Stimulated activated CD8-positive, alpha-beta memory T cell treated with anti-CD3 and anti-CD28 coated beads, Interleukin-2, amount 100 ng/mL, for 48 hours (primary cell): ENCODE measurements around the gene NME4.
"Not testable (repeated sequence)": the region's sequence is repeated elsewhere in the genome, so short reads cannot be mapped to it uniquely, and the experiment has no call there.

Experiments used
- DNase-seq, 2 donors: peaks; one replicate each; pipeline ENCODE4 v3.0.0-alpha.2; 2020; ENCODE audit warnings: low read depth in 2 of 2

NME4 gene

GRCh38 chr16:398561-399339, 1.8 kb downstream of the NME4 start:
- DNase-seq, result no peak

- no peak for DNase-seq
These were observed 2.5 kb downstream of the NME4 start for GRCh38 chr16:399340-400019.

DNA sequence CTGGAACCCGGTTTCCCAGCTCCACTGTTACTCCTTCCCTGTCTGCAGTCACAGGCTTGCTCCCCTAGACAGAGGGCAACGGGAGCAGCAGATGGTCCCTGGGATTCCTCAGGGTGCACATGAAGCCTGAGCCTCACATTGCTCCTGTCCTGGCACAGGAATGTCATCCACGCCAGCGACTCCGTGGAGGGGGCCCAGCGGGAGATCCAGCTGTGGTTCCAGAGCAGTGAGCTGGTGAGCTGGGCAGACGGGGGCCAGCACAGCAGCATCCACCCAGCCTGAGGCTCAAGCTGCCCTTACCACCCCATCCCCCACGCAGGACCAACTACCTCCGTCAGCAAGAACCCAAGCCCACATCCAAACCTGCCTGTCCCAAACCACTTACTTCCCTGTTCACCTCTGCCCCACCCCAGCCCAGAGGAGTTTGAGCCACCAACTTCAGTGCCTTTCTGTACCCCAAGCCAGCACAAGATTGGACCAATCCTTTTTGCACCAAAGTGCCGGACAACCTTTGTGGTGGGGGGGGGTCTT, 3.1 kb downstream of the NME4 start:
- no peak for DNase-seq

- peak; percentile 99 to 100 for DNase-seq
These were observed 4.7 kb downstream of the NME4 start, which contains the start of gene DECR2 for GRCh38 chr16:401468-402348. Gene DECR2, plus strand, starts transcription at chr16:401885. Its CDS starts 79 bp downstream, at chr16:401964.

- no peak for DNase-seq
These were observed 8.0 kb downstream of the NME4 start for GRCh38 chr16:404971-405486.

DNA sequence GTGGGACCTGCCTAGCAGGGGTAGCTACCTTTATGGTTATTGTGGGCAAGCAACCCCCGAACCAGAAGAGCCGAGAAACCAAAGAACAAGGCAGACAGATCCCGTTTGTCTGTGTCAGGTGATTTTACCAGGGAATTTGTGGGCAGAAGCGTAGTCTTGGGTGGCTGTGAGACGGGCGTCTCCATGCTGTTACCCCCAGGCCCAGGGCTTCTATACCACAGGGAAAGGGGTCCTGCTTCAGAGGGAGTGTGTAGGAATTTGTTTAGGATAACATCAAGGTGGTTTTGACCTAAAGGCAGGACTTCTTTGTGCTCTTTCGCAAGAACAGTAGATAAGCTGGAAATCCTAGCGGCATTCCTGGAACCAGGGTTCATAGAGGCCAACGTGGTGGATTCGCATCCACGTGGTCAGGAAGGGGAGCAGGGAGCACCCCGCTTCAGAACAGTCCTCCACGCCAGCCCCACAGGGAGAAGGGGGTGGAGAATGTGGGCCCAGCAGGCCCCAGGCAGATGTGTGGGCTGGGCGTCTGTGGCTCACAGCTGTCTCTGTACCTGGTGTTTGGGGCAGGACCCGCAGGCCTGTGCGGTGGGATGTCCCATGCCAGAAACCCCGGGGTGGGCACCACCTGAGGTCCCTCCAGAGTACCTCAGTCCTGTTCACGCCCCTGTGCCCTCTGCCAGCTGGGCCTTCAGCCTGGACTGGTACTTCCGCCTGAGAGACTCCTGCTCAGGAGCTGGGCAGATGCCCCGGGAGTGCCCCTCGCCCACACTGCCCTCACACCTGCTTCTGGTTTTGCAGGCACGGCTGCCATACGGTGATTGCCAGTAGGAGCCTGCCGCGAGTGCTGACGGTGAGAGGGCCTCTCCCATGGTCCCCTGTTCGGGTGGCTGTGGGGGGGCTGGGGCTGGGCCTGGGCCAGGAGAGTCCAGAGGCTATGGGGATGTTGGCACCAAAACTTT, 8.8 kb downstream of the NME4 start:
- DNase-seq, result no peak

DNA sequence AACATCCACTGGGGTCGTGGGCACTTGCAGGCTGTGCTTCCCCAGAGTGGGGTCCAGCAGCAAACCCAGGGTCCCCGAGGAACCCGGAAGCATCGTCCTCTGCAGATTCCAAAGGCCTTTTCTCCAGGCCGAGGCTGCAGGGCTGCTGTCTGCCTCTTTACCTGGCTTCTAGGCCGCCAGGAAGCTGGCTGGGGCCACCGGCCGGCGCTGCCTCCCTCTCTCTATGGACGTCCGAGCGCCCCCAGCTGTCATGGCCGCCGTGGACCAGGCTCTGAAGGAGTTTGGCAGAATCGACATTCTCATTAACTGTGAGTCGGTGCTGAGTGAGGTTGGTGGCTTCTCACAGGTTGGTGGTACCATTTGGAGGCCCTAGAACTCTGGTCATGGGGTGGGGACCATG, 10.3 kb downstream of the NME4 start:
- no peak for DNase-seq

DNA sequence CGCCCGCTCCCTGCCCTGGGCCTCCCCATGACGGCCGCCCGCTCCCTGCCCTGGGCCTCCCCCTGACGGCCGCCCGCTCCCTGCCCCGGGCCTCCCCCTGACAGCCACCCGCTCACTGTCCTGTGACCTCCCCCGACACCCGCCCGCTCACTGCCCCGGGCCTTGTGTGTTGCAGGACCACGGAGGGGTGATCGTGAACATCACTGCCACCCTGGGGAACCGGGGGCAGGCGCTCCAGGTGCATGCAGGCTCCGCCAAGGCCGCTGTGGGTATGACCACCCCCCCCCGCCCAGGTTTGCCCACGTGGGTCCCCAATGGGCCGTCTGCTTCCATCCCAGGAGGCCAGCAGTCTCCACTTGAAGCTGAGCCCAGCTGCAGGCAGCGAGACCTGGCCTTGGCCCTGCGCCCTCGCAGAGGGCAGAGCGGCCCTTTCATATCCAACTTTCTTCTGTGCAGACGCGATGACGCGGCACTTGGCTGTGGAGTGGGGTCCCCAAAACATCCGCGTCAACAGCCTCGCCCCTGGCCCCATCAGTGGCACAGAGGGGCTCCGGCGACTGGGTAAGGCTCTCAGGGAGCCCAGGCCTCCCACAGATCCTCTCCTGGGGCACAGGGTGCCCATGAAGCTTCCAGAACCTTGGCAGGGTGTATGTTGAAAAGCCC, 13.6 kb downstream of the NME4 start:
- no peak for DNase-seq

GRCh38 chr16:411576-412265, 14.7 kb downstream of the NME4 start:
- DNase-seq, result no peak

DNA sequence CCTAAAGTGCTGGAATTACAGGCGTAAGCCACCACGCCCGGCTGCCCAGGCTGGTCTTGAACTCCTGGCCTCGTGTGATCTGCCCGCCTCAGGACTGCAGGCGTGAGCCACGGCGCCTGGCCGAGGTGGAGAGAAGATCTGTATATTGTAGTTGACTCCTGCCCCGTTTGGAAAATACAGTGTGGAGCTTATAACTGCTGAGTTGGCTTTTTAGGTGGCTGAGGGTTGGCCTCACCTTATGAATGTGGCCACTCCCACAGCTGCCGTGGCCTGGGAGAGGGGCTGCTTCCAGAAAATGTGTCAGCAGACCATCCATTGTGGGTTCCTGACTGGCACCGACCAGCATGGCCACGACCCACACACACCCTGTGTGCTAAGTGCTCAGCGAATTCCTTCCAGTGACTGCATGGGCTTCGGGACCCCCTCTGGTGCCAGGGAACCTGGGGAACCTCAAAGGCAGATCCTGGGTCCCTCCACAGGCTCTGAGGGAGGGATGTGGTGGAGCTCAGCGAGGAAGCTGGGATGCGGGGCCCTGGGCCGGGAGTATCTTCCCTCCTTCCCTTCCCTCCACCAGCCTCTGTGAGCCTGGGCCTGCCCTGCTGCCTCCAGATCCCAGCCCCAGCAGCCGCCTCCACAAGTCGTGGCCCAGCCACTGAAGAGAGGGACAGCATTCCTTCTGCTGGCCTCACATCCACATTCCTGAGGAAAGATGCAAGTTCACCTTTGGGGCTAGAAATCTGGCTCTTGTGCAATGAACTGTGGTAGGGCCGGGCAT, 17.6 kb downstream of the NME4 start:
- DNase-seq, result no peak

GRCh38 chr16:415170-415498, 18.1 kb downstream of the NME4 start:
- DNase-seq, result not testable (repeated sequence)

- DNase-seq, result not testable (repeated sequence)
These were observed 25.2 kb downstream of the NME4 start for GRCh38 chr16:422179-422578.

- DNase-seq, result no peak
These were observed 27.1 kb downstream of the NME4 start for GRCh38 chr16:424033-424622.

DNA sequence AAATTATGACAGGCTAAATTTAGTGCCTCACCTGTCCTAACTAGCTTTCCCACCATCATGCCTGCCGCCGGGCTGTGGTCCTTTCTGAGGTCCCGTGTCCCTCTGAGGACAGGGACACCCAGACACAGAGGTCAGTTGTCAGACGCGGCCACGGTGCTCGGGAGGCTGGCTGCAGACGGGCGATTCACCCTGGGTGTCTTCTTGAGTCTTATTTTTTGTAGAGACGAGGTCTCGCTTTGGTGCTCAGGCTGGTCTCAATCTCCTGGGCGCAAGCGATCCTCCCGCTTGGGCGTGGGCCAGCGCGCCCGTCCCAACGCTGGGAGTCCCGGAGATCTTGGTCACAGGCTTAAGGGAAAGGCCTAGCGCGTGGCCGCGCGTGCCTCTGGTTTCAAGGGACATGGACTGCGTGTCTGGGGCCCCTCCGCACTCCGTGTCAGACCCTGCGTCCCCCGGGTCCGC, 27.7 kb downstream of the NME4 start:
- no peak for DNase-seq

DNA sequence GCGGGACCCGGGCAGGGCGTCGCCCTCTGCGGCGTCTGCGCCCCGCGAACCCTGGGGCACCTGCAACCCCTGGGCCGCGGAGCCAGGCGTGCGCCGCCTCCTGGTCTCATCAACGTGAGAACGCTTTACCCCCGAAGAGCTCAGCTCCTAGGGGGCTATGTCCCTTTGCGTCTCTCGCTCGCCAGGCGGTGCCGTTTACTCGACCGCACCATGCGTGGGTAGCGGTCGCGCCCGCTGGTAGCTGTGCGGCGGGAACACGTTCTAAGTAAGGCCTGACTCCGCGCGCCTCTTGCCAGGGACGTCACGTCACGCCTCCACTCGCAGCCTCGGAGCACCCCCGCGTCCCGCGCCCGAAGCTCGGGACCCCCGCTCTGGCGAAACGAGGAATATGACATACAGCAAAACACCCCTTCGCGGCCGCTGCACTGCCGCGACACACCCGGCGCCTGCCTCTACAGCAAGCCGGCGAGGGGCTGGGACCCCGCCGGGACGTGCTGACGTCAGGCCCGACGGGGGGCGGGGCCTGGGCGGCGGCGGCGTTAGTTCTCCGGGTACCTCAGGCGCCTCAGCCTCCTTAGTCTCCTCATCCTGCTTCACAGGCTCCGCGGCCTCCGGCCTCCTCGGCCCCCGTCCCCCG, 28.2 kb downstream of the NME4 start, which contains the start of gene RAB11FIP3:
TSS of gene RAB11FIP3 (plus strand) at position 568 of the 637 bp plus-strand sequence. CDS start 358 bp downstream, outside the sequence.
- peak; percentile 80 to 82 for DNase-seq

DNA sequence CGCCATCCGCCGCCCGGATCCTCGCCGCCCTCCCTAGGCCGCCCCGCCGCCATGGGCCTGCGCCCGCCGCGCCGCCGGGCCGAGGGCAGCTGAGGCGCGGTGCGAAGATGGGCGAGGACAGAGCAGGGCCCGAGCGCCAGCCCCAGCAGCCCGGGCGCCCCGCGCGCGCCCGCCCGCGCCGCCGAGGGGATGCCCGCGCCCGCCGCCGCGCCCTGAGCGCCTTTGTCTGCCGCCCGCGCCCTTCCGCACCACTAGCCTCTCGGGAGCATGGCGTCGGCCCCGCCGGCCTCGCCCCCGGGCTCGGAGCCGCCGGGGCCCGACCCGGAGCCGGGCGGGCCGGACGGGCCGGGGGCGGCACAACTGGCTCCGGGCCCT, 28.7 kb downstream of the NME4 start:
- peak; percentile 20 to 31 for DNase-seq

GRCh38 chr16:426115-426905, 29.3 kb downstream of the NME4 start:
- no peak for DNase-seq
